GM21381 (cell line): ENCODE measurements around the gene TMEM95.
"Not testable (repeated sequence)": the region's sequence is repeated elsewhere in the genome, so short reads cannot be mapped to it uniquely, and the experiment has no call there.

Source experiments
- ATAC-seq: cut with Tn5 transposase; IDR thresholded peaks from one replicate; pipeline ENCODE4 v1.9.1; 2021; ENCODE audit warnings: mild to moderate bottlenecking, moderate library complexity; ENCODE audit not compliant: unreplicated experiment

Gene TMEM95

DNA sequence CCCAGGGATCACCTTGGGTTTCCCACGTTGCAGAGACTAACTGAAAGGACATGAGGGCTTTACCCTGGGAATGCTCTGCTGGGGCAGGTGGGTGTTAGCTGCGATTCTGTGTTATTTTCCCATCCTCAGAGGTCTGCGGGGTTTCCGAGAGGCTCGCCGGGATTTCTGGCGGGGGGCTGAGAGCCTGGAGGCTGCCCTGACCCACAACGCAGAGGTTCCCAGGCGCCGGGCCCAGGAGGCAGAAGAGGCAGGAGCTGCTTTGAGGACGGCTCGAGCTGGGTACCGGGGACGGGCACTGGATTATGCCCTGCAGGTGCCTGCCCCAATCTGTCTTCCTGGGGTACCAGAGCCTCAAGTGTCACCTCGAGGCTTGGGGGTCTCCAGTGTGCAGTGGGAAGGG, 11.7 kb upstream of the TMEM95 start:
- ATAC-seq, result no peak

DNA sequence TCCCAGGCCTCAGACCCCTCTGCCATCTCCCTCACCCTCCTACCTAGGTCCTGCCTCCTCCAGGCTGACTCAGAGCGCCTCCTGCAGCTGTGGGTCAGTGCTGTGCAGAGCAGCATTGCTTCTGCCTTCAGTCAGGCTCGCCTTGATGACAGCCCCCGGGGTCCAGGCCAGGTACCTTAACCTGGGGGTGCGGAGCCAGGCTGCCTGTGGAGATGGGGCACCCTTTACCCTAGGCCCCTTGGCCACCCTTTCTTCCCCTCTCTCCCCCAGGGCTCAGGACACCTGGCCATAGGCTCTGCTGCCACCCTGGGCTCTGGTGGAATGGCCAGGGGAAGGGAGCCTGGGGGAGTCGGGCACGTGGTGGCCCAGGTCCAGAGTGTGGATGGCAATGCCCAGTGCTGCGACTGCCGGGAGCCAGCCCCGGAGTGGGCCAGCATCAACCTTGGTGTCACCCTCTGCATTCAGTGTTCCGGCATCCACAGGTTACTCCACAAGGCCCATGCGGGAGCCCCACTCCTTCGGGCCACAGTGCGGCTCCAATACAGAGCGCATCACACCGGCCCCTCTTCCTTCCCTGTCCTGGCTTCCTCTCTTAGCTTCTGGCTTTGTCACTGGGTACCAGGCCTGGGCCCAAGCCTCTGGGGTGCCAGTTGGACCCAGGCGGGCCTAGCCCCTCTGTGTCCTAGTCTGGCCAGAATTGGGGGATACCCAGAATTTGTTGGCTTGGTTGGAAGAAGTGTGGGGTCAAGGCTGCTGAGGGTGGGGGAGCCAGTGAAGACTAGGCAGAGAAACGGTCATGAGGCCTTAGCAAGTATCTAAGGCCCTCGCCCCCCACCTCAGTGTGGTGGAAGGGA, 8.0 kb upstream of the TMEM95 start:
- ATAC-seq, result no peak

DNA sequence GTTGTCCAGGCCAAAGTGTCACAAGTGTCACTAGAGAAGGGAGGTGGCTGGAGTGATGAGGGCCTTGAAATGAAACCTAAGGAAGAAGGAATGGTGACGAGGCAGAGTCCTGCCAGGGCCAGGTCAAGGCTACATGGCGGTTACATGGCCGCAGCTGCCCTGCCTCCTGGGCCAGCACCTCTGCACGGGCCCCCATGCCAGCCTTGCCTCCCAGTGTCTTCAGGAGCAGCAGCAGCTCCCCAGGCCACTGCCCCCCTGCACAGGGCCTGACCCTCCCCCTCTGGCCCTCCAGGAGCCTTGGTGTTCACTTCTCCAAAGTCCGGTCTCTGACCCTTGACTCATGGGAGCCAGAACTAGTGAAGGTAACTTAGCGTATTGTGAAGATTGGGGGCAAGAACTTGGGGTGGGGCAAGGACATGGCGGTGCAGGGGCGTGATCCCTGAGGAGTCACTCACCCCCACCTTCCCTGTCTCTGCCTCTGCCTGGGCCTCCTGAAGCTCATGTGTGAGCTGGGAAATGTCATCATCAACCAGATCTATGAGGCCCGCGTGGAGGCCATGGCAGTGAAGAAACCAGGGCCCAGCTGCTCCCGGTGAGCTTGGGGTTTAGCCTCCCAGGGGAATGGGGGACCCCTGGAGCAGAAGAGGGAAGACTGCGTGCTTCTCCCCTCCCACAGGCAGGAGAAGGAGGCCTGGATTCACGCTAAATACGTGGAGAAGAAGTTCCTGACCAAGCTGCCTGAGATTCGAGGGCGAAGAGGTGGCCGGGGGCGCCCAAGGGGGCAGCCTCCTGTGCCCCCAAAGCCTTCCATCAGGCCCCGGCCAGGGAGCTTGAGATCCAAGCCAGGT, 7.1 kb upstream of the TMEM95 start:
- no peak for ATAC-seq

DNA sequence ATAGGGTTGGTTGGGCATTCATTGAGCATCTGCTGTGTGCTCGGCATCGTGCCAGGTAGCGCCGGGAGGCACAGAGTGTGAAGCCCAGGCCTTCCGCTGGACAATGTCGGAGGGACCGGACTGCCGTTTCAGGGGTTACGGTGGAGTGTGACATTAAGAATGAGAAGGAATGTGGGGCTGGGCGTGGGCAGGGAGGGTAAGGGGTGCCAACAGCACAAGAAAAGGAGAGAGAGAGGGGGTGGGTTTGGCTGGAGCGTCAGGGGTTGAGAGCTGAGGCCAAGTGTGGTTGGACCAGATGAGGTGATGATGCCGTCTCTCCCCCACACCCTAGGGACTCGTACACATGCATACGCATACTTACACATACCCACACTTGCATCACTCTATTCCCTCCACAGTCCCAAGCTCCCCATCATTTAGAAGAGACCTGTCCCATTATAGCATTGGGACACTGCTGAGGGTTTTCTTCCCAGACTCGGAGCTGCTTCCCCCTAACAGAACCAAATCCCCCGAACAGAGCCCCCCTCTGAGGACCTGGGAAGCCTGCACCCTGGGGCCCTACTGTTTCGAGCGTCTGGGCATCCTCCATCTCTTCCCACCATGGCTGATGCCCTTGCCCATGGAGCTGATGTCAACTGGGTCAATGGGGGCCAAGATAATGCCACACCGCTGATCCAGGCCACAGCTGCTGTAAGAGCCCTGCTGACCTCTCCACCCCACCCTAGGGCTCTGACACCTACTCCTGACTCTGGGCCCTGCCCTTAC, 6.3 kb upstream of the TMEM95 start:
- ATAC-seq, result no peak

- peak; percentile 60 for ATAC-seq
These were observed 3.1 kb upstream of the TMEM95 start, which contains the start of gene KCTD11 for GRCh38 chr17:7351665-7352502. KCTD11 (plus strand) TSS chr17:7352162.

DNA sequence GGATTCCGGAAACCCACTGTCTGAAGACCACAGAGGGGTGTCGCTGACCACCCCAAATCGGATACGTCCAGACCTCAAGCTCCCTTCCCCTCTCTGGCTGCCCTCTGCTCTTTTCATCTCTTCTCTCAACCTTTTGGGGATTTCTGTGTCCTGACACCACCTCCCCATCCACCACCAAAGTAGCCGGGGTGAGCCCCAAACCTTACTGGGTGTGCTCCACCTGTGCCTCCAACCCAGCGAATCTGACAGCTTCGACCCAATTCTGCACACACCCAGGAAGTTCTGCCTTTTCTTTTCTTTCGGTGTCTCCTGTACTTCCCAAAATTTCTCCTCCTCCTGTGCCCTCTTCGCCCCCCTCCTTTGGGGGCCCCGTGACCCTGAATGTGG, 2.5 kb upstream of the TMEM95 start:
- ATAC-seq, result no peak

GRCh38 chr17:7352910-7353635, 1.9 kb upstream of the TMEM95 start:
- ATAC-seq, result no peak

DNA sequence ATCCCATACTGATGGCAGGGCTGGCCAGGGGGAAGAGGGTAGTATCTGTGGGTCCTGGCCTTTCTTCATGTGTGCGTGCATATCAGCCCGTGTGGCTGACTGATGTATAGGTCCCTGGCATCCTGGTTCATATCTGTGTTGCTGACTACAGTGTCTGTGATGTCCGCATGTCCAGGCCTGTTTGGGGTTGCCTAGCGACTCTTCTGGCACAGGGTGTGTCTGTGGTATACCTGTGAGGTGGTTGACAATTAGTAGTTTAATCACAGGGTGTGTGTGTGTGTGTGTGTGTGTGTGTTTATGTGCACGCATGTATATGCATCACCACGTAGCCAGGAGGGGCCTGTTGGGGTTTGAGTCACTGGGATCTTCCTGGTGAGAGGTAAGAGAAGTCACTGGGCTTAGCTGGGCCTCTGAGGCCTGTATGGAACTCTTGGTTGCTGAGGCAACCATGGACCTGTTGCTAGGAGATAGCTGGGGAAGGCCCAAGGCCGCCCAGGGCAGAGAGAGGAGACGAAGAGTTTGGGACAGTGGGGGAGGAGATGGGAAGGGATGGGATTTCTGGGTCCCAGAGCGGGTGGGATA, 603 bp upstream of the TMEM95 start:
- ATAC-seq, result no peak

GRCh38 chr17:7355573-7355972, 617 bp downstream of the TMEM95 start:
- no peak for ATAC-seq

DNA sequence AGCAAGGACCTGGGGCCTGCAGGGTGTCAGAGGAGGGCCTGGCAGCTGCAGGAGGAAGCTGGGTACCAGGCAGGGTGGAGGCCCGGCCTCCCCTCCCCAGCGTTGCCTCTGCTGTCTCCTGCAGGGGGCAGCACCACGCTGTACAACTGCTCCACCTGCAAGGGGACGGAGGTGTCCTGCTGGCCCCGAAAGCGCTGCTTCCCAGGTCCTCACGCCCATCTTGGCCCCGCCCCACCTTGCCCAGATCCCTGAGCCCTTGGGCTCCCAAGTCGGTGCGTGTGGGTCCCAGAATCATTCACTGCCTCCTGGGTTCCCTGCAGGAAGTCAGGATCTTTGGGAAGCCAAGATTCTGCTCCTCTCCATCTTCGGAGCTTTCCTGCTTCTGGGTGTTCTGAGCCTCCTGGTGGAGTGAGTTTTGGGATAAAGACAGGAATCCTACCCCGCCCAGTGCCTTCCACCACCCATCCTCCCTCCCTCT, 1.2 kb downstream of the TMEM95 start:
- no peak for ATAC-seq

- ATAC-seq, result no peak
These were observed 1.8 kb downstream of the TMEM95 start for GRCh38 chr17:7356756-7357155.

- no peak for ATAC-seq
These were observed 2.4 kb downstream of the TMEM95 start for GRCh38 chr17:7357381-7357780.

- no peak for ATAC-seq
These were observed 7.0 kb downstream of the TMEM95 start for GRCh38 chr17:7361906-7362305.

DNA sequence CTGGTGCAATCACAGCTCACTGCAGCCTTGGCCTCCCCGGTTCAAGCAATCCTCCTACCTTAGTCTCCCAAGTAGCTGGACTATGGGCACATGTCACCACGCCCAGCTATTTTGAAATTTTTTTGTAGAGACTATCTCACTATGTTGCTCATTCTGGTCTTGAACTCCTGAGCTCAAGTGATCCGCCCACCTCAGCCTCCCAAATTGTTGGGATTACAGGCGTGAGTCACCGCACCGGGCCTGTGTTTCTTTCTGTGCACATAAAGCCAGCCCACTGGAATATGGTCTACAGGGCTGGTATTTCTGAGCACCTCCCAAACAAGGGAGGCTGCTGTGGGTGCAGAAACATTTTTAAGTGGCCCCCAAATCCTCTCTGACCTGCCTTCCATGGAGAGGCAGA, 8.4 kb downstream of the TMEM95 start:
- no peak for ATAC-seq

DNA sequence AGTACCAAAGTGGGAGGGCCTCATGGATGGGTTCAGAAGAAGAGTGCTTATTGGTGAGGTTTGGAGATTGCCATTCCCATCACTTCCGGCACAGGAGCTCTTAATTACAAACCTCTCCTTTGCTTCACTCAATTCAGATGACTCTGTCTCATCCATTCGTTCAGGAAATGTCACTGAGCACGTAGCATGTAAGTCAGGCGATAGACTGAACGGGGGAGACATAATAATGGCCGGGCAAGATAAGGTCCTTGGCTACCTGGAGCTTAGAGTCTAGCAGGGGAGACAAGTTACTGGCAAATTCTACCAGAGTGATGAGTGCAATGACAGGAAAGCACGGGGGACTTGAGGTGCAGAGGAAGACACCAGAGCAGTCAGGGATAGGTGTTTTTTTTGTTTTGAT, 11.0 kb downstream of the TMEM95 start:
- not testable (repeated sequence) for ATAC-seq

DNA sequence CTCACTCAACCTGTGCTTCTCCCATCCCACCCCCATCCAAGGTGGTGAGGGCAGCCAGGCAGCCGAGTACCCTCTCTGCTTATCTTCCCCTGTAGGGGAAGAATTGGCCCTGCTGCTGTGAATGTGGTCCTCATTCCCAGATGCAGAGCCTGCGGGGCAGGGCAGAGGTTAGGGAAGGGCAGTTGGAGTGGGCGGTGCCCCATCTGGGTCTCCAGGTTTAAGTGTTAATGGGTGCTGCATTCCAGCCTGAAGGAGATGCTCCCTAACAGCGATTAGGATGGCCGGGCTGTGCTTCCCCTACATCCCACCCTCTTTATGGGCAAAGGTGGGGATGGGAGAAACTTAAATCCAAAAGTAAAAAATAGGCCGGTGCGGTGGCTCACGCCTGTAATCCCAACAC, 12.1 kb downstream of the TMEM95 start:
- ATAC-seq, result no peak

- ATAC-seq, result no peak
These were observed 13.1 kb downstream of the TMEM95 start for GRCh38 chr17:7367918-7368598.

- ATAC-seq, result not testable (repeated sequence)
These were observed 13.6 kb downstream of the TMEM95 start for GRCh38 chr17:7368599-7368994.

DNA sequence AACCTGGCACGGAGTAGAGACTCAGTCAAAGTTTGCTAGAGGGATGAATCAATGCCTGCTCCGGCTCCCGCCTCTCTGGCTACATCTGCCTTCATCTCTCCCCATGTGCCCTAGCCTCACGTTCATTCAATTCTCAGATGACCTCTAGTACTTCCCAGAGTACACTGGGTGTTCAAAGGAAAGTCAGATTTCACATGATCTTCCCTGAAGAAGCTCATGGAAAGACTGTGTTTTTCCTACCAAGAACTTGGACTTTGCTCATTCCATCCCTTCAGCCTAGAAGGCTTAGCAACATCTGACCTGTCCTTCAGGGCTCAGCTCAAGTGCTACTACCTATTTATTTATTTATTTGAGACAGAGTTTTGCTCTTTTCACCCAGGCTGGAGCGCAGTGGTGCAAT, 14.9 kb downstream of the TMEM95 start:
- no peak for ATAC-seq
